Sciatic nerve (tissue), 2 donors: ENCODE results near the gene PCED1B. TPM values are rescaled to one million over a fixed set of nuclear protein-coding genes. Genes with fewer than 3 reads are reported as not detected.

Experiments
- ATAC-seq: fragments of 200-7000 bp; cut with Tn5 transposase; one replicate; pipeline ENCODE4 v1.9.1; 2020; ENCODE audit warnings: mild to moderate bottlenecking, moderate library complexity
- DNase-seq: peaks from one replicate; pipeline ENCODE4 v3.0.0-alpha.2; 2020; ENCODE audit warnings: low spot score
- intact Hi-C: fragments of 100-400 bp; cut with DNase I; formaldehyde crosslinking; loops from one replicate; pipeline ENCODE4 v1.14.2; 2022
- total RNA-seq: library from RNA; stranded (reverse); fragmentation: NEBNext Ultra II Directional; extraction: Animal tissue kit (Norgen Biotek cat#: 25700); gene quantifications from one replicate; pipeline ENCODE4 v1.2.1, GENCODE V29; 2021
- donor health status: DM: no; HTN: no; CAD: no.
- donor health status: DM: no; HTN: no; CAD: no.

Gene PCED1B
- total RNA-seq, 1 donor from 2014 or later: 5.0 TPM

DNA sequence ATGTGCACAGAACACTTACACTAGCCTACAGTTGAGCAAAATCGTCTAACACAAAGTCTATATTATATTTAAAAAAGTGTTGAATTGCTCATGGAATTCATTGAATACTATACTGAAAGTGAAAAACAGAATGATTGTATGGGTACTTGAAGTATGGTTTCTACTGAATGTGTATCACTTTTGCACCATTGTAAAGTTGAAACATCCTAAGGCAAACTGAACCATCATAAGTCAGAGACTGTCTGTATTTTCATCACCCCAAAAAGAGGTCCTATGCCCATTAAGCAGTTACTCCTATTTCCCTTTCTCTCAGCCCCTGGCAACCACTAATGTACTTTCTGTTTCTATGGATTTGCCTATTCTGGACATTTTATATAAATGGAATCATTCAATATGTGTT lies 4.8 kb downstream of the PCED1B start:
- DNase-seq (no peak), ATAC-seq (no peak)
- intact Hi-C loops: no loop called here

- intact Hi-C loops: no loop called here
- no peak for DNase-seq
- ATAC-seq: no peak
These were observed 6.4 kb downstream of the PCED1B start for GRCh38 chr12:47085815-47086252.

DNA sequence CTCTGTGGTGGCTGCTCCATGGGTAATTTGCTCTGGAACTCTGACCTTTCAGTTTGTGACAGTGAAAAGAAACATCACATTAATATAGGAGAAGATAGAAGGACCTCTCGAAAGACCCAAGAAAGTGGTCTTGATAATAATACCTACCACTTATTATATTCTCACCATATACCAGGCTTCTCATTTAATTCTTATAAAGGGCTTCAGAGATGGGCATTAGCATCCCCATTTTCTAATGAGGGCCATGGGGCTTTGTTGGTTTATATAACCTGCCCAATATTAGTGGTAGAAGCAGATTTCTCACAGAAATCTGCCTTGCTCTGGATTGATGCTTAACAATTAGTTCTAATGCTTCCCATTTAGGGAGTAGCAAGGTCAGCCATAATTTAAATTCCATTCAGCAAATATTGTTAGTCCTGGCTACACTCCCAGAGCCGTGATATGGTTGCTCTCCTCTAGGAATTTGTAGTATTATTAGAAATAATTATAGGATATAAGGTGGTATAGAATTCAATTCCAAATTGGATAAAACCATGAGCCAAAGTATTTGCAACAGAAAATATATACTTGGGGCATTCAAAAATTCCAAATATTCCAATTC lies 7.8 kb downstream of the PCED1B start:
- ATAC-seq (no peak), DNase-seq (no peak)
- intact Hi-C loops: no loop called here

DNA sequence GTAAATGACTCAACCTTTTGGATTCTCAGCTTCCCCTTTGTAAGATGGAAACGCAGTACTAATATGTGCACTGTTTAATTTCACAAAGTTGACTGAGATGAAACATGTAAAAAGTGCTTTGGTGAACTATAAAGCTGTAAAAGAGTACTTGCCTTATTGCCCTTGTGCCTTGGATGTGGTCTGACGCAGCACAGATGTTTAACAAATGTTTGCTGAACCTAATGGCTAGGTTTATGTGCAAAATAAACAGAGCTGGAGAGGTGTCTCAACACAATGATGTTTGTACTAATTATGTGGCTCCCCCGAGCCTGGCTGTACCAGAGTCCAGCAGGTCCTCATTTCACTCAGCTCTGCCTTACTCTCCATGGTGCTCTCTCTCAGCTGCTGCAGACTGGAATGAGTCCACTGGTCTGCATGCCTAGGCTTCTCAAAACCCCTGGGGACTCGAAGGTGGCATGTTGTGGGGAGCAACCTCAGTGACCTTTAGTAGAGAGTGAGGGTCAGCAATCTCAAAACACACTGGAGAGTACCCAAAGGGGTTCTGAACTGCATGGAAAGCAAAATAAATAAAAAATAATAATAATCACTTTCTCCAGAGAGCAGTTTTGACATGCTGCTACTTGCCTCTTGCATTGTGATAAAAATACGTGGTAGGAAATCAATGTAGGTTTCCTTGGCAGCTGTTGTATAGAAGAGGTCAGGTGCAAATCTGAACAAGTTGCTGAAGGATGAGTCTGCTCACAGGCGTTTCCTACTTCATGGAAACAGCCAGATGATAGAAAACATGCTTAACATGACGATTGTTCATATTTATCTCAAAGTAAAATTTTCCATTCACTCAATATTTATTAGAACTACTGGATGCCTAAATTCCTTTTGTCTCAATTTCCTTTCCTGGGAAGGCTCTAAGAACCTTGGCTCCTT lies 8.9 kb downstream of the PCED1B start:
- intact Hi-C loops: no loop called here
- DNase-seq (no peak), ATAC-seq (no peak)

DNA sequence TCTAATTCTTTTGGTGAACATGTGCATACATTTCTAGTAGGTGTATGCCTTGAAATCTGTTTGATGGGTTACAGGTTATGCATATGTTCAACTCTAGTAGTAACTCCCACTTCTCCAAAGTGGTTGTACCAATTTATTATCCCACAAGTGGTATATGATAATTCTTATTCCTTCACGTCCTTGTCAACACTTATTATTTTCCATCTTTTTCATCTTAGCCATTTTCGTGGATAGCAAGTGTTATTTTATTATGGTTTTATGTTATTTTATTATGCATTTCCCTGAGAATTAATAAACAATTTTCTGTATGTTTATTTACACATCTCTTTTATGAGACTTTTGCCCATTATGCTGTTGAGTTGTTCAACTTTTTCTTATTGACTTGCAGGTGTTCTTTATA lies 11.6 kb downstream of the PCED1B start:
- ATAC-seq: no peak
- no peak for DNase-seq

DNA sequence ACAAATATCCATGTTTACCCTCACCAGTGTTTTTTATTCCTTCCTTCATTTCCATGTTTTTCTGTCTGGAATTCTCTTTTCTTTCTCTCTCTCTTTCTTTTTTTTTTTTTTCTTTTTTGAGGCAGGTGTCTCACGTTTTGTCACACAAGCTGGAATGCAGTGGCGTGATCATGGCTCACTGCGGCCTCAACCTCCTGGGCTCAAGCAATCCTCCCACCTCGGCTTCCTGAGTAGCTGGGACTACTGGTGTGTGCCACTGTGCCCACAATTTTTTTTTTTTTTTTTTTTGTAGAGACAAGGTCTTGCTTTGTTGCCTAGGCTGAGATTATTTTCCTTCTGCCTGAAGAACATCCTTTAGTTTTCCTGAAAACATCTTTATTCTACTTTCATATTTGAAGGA lies 15.4 kb downstream of the PCED1B start:
- DNase-seq (no peak), ATAC-seq (no peak)
- intact Hi-C loops: no loop called here

More for the DNA sequence above, 11.6 kb downstream of the PCED1B start:
- intact Hi-C loops: no loop called here

- DNase-seq (no peak), ATAC-seq (no peak)
- intact Hi-C loops: no loop called here
These were observed 16.2 kb downstream of the PCED1B start for GRCh38 chr12:47095446-47096236.

DNA sequence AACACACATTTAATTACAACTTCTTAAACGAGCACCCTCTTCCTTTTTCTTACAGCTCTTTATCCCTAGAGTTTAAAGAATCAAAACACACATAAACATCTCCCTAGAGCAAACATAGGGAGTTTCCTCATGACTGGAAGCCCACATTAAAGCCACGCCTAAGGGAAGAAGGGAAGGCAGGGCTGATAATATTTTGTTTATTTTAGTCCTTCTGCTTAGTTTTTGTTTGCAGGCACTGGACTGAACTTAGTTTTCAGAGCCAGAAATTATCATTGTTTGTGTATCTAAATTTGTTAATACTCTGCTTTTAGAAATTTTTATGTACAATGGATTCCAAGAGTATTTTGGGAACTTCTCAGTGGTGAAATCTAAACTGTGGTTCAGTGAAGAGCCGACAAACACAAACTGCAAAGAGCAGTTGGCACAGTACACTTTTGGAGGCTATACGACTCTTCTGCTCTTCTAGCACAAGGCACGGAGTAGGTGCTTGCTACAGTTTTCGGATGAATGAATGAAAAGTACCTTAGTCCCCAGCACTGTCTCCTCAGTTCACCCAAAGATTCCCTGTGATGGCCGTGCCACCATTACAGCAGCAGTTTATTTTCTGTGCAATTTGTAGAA lies 18.0 kb downstream of the PCED1B start:
- no peak for ATAC-seq
- intact Hi-C loops: no loop called here
- no peak for DNase-seq

- no peak for ATAC-seq
- no peak for DNase-seq
- intact Hi-C loops: no loop called here
These were observed 18.7 kb downstream of the PCED1B start for GRCh38 chr12:47098099-47098498.

- ATAC-seq: no peak
These were observed 20.2 kb downstream of the PCED1B start for GRCh38 chr12:47099610-47100009.

DNA sequence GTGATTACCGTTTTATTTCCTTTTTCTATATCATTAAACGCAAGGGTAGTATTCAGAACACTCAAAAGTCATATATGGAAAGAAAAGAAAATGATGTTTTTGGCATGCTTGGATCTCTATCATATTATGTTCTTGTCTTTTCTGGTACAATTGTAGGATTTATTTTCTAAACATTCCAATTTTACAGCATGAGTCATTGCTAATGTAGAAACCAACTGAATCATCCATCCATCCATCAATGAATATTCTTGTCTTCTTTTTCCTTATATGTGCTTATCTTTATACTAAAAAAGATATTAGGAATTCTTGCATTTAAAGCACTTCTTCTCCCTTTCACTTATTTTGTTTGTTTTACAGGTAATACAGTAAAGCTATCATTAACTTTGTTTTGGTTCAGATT lies 20.7 kb downstream of the PCED1B start:
- no peak for ATAC-seq
- no peak for DNase-seq
- intact Hi-C loops: no loop called here

More at GRCh38 chr12:47099610-47100009, 20.2 kb downstream of the PCED1B start:
- no peak for DNase-seq
- intact Hi-C loops: no loop called here

GRCh38 chr12:47102406-47102805 lies 23.0 kb downstream of the PCED1B start:
- DNase-seq: no peak
- intact Hi-C loops: no loop called here
- no peak for ATAC-seq

- intact Hi-C loops: no loop called here
- DNase-seq: no peak
- ATAC-seq: peak; percentile 41
These were observed 23.6 kb downstream of the PCED1B start for GRCh38 chr12:47102845-47103651.

GRCh38 chr12:47105914-47106674 lies 26.7 kb downstream of the PCED1B start:
- intact Hi-C loops: no loop called here

DNA sequence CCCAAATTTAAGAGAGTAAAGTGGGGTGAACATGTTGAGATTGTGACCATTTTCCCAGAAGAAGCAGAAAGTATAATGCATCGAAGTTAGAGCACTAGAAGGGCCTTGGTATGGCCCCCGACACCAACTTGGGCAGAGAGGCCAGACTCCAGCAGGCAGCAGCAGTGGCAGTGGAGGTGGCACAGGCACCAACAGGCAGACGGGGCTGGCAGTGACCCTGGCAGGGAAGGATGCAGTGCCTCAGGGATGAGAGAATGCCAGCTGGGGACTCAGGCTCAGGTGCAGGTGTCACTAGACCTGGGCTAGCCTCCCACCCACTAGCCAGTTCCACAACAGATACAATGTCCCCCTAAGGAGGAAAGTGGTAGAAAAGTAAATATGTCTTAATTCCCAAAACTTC lies 28.0 kb downstream of the PCED1B start:
- DNase-seq (no peak), ATAC-seq (no peak)
- intact Hi-C loops: no loop called here

More at GRCh38 chr12:47105914-47106674, 26.7 kb downstream of the PCED1B start:
- DNase-seq: no peak
- no peak for ATAC-seq

DNA sequence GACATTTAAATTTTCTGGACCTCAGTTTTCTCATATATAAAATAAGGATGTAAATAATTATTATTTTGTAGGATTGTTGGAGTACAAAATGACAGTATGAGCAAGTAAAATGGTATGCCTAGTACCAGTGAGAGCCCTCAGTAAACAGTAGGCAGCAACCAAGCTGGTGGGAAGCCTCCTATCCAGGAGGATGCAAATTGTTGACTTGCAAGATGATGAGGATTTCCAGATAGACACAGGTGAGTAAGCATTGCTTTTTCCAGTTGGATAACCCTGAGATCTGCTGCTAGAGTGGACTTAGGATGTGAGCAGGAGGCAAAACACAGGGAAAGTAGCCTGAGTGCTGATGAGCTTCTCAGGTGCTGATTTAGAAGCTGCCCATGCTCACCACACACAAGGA lies 28.5 kb downstream of the PCED1B start:
- DNase-seq: no peak
- intact Hi-C loops: no loop called here
- no peak for ATAC-seq

DNA sequence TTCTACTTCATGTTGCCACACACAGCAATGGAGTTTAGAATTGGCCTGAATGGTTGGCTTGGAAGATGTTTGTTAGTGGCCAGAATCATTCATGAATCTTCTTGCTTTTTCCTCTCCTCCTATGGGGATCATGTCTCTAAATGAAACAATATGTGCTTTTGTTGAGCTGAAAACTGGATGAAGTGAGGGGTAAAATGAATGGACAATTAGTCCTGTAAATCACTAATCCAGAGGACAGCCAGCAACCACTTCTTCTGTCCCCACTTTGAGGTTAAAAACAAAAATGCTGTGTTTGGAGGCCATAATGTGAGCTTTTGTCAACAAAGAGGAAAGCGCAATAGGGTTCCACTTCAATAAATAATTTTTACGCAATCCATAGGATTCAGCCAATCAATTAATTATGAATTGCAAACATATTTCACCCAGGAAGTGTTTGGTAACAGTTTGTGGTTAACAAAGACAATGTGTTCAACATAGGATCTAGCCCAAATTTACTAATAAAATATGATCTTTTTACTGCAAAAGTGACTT lies 30.7 kb downstream of the PCED1B start:
- ATAC-seq (peak; percentile 85), DNase-seq (no peak)
- intact Hi-C loops: no loop called here
